ENCODE data around the gene RMND5B.

Gene RMND5B

GRCh38 chr5:178119915-178120606 lies 10.8 kb upstream of the RMND5B start:
- TF ChIP-seq CEBPB (IDR thresholded peaks at IDR 0.05), result no peak
- TF ChIP-seq ZBTB7A (IDR thresholded peaks at IDR 0.05; ENCODE audit: low read depth), result no peak
- no peak for TF ChIP-seq EGR1 (IDR thresholded peaks at IDR 0.05)
- no peak for TF ChIP-seq TAF1 (IDR thresholded peaks at IDR 0.05; ENCODE audit: low read depth)
- TF ChIP-seq REST (IDR thresholded peaks at IDR 0.05; ENCODE audit: low read depth), result no peak
- TF ChIP-seq NFIC (IDR thresholded peaks at IDR 0.05), result no peak
- no peak for TF ChIP-seq YY1 (IDR thresholded peaks at IDR 0.05; ENCODE audit: low read depth)
- TF ChIP-seq EP300 (IDR thresholded peaks at IDR 0.05; ENCODE audit: borderline replicate concordance), result no peak
- TF ChIP-seq, protein P1, sequence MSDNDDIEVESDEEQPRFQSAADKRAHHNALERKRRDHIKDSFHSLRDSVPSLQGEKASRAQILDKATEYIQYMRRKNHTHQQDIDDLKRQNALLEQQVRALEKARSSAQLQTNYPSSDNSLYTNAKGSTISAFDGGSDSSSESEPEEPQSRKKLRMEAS (IDR thresholded peaks at IDR 0.05), result no peak
- TF ChIP-seq TCF12 (IDR thresholded peaks at IDR 0.05; ENCODE audit: low read depth), result no peak
- TF ChIP-seq TEAD4 (IDR thresholded peaks at IDR 0.05), result no peak
- TF ChIP-seq CREB1 (IDR thresholded peaks at IDR 0.05; ENCODE audit: low read depth), result no peak
- TF ChIP-seq, protein P2, sequence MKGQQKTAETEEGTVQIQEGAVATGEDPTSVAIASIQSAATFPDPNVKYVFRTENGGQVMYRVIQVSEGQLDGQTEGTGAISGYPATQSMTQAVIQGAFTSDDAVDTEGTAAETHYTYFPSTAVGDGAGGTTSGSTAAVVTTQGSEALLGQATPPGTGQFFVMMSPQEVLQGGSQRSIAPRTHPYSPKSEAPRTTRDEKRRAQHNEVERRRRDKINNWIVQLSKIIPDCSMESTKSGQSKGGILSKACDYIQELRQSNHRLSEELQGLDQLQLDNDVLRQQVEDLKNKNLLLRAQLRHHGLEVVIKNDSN (IDR thresholded peaks at IDR 0.05), result no peak
- TF ChIP-seq FOXM1 (IDR thresholded peaks at IDR 0.05; ENCODE audit: borderline replicate concordance, low read depth), result no peak
- TF ChIP-seq RAD21 (IDR thresholded peaks at IDR 0.05; ENCODE audit: low read depth), result no peak

DNA sequence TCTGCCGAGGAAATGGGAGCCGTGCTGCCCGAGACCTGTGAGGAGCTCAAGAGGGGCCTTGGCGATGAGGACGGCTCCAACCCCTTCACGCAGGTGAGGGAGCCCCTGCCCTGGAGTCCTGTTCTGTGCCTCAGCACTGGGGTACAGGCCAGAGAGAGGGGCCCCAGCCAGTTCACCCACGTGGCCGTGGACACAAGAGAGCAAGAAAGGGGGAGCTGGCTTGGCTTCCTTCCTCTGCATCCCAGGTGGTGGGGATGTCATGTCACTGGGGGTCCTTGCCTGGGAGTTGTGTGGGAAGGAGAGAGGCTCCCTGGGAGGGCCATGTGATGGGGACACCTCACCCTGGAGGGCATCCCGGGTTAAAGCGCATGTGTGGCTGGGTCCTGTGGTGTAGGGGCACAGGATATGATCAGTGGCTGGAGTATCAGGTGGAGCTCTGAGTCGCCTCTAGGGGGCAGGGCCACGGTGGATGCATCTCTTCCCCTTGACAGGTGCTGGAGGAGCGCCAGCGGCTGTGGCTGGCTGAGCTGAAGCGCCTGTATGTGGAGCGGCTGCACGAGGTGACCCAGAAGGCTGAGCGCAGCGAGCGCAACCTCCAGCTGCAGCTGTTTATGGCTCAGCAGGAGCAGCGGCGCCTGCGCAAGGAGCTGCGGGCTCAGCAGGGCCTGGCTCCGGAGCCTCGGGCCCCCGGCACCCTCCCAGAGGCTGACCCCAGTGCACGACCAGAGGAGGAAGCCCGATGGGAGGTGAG lies 10.0 kb upstream of the RMND5B start:
- no peak for TF ChIP-seq CEBPB (IDR thresholded peaks at IDR 0.05)
- peak; percentile 83 for TF ChIP-seq NFIC (IDR thresholded peaks at IDR 0.05)
- TF ChIP-seq YY1 (IDR thresholded peaks at IDR 0.05; ENCODE audit: low read depth), result no peak
- TF ChIP-seq TEAD4 (IDR thresholded peaks at IDR 0.05), result no peak
- no peak for TF ChIP-seq FOXM1 (IDR thresholded peaks at IDR 0.05; ENCODE audit: borderline replicate concordance, low read depth)
- no peak for TF ChIP-seq EGR1 (IDR thresholded peaks at IDR 0.05)
- TF ChIP-seq ZBTB7A (IDR thresholded peaks at IDR 0.05; ENCODE audit: low read depth), result no peak
- TF ChIP-seq, protein P1 (IDR thresholded peaks at IDR 0.05), result peak; percentile 90
- TF ChIP-seq TCF12 (IDR thresholded peaks at IDR 0.05; ENCODE audit: low read depth), result 0 out of 2 replicates have a peak, but pooled peaks have one; percentile 35
- TF ChIP-seq, protein P2 (IDR thresholded peaks at IDR 0.05), result no peak; the same call in 1 of the 2 replicates
- no peak for TF ChIP-seq EP300 (IDR thresholded peaks at IDR 0.05; ENCODE audit: borderline replicate concordance)
- TF ChIP-seq TAF1 (IDR thresholded peaks at IDR 0.05; ENCODE audit: low read depth), result no peak
- peak; percentile 48; the same call in 1 of the 2 replicates for TF ChIP-seq RAD21 (IDR thresholded peaks at IDR 0.05; ENCODE audit: low read depth)
- TF ChIP-seq CREB1 (IDR thresholded peaks at IDR 0.05; ENCODE audit: low read depth), result no peak
- no peak for TF ChIP-seq REST (IDR thresholded peaks at IDR 0.05; ENCODE audit: low read depth)

- no peak for TF ChIP-seq TEAD4 (IDR thresholded peaks at IDR 0.05)
- no peak for TF ChIP-seq CREB1 (IDR thresholded peaks at IDR 0.05; ENCODE audit: low read depth)
- no peak for TF ChIP-seq CEBPB (IDR thresholded peaks at IDR 0.05)
- TF ChIP-seq, protein P1 (IDR thresholded peaks at IDR 0.05), result no peak
- TF ChIP-seq RAD21 (IDR thresholded peaks at IDR 0.05; ENCODE audit: low read depth), result no peak
- no peak for TF ChIP-seq EP300 (IDR thresholded peaks at IDR 0.05; ENCODE audit: borderline replicate concordance)
- no peak for TF ChIP-seq FOXM1 (IDR thresholded peaks at IDR 0.05; ENCODE audit: borderline replicate concordance, low read depth)
- no peak for TF ChIP-seq TCF12 (IDR thresholded peaks at IDR 0.05; ENCODE audit: low read depth)
- TF ChIP-seq REST (IDR thresholded peaks at IDR 0.05; ENCODE audit: low read depth), result no peak
- no peak for TF ChIP-seq TAF1 (IDR thresholded peaks at IDR 0.05; ENCODE audit: low read depth)
- TF ChIP-seq NFIC (IDR thresholded peaks at IDR 0.05), result no peak
- TF ChIP-seq EGR1 (IDR thresholded peaks at IDR 0.05), result no peak
- TF ChIP-seq ZBTB7A (IDR thresholded peaks at IDR 0.05; ENCODE audit: low read depth), result no peak
- TF ChIP-seq, protein P2 (IDR thresholded peaks at IDR 0.05), result no peak
- no peak for TF ChIP-seq YY1 (IDR thresholded peaks at IDR 0.05; ENCODE audit: low read depth)
Observed at GRCh38 chr5:178121391-178122276, 9.2 kb upstream of the RMND5B start.

Measured in Ishikawa (cell line).